Measurements from ENCODE around the gene MRS2.

GRCh38 chr6:24405262-24405661 lies 2.5 kb downstream of the MRS2 start:
- no peak for TF ChIP-seq POLR2A (IDR thresholded peaks at IDR 0.05; ENCODE audit: low read length)
- TF ChIP-seq GATA1 (IDR thresholded peaks at IDR 0.05; ENCODE audit: low read depth, low read length), result no peak

All from erythroblast (primary cell).